Measurements from ENCODE around the gene MARCHF10. TPM values are rescaled to one million over a fixed set of nuclear protein-coding genes. Genes with fewer than 3 reads are reported as not detected.

The MARCHF10 gene
- total RNA-seq, 2 experiments from 2014 or later = not detected

DNA sequence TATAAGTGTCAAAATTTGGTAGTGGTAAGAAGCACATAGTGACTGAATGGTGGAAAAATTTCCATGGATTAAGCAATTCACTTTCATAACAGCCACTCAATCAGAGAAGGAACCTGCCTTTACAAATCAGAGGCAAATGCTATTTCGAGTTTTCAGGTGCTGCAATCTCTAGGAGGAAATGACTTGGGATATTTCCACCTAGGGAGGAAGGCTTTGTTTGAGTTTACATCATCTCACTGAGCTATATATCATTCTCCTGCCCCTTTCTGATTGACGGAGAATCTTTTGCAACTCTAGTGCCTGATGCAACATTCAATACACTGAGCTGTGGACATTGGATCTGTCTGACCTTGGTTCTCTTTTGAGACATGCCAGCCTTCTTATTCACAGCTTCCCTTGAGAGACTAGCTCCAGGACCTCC, 26.3 kb downstream of the MARCHF10 start:
- no peak for DNase-seq
- Mint-ChIP-seq H3K27ac (no peak overlapping the region), H3K4me3 (no peak overlapping the region), H3K36me3 (no peaks in the 10 kb centered on the region), H3K4me1 (no peaks in the 10 kb centered on the region), H3K9me3 (peaks cover 14% of the 10 kb centered on the region), H3K27me3 (peaks cover 11% of the 10 kb centered on the region)

DNA sequence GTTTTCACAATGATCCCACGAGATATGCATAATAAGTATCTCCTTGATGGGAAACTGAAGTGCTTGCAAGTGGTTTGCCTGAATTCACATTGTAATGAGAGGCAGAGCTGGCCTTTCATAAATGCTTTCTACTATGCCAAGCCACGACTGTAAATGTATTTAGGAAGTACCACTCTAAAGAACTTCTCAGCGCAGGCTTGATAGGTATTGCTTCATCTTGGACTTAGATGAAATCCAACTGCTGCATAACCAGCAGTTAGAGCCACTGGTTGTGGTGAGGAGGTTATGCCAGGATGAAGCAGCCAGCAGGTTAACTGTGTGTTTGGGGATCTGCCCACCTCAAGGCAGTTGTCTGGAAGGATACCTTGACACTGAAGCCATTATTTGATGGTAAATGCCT, 26.8 kb downstream of the MARCHF10 start:
- no peaks in the 10 kb centered on the region for H3K4me1 Mint-ChIP-seq
- H3K27me3 Mint-ChIP-seq = peaks cover 11% of the 10 kb centered on the region
- no peaks in the 10 kb centered on the region for H3K36me3 Mint-ChIP-seq
- DNase-seq = no peak
- no peak overlapping the region for H3K4me3 Mint-ChIP-seq
- peaks cover 14% of the 10 kb centered on the region for H3K9me3 Mint-ChIP-seq
- no peak overlapping the region for H3K27ac Mint-ChIP-seq

DNA sequence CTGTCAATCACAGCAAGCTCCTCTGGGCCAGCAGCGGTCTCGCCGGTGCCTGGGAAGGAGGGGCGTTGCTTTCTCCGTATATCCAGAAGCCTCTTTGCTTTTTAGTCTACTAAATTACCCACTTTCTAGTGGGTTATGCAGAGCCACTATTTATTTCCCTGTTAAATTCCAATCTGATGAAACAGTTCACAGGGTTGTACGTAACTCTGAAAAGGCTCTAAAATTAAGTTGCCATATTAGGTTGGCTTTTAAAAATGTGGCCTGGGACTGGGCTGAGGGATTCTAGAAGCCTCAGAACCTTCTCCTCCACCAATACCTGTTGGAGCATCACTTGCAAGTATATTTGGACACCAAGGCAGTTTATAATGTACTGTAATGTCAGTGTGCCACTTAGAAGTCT, 27.2 kb downstream of the MARCHF10 start:
- H3K4me1 Mint-ChIP-seq = no peaks in the 10 kb centered on the region
- DNase-seq = no peak
- H3K36me3 Mint-ChIP-seq = no peaks in the 10 kb centered on the region
- no peak overlapping the region for H3K4me3 Mint-ChIP-seq
- H3K27ac Mint-ChIP-seq = no peak overlapping the region
- peaks cover 14% of the 10 kb centered on the region for H3K9me3 Mint-ChIP-seq
- H3K27me3 Mint-ChIP-seq = peaks cover 11% of the 10 kb centered on the region

DNA sequence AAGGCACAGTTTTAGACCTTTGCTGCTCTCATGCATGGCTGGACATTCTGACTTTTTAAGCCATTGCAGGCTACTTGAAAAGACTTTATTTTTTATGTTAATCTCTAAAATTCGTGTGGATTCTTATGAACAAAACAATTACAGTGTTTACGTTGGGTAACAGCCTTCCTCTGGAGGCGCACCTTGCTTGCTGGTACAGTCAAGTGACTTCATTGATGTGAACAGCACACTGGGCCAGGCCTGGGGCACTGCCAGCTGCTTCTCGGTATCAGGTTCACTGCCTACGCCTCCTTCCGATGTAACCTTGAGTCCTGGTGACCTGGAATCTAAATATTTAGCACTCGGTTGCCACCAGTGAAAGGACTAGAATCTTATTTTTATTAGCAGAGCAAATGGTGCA, 27.8 kb downstream of the MARCHF10 start:
- Mint-ChIP-seq H3K36me3 (no peaks in the 10 kb centered on the region), H3K4me1 (no peaks in the 10 kb centered on the region), H3K27ac (no peak overlapping the region), H3K27me3 (peaks cover 11% of the 10 kb centered on the region), H3K9me3 (peaks cover 11% of the 10 kb centered on the region), H3K4me3 (no peak overlapping the region)
- no peak for DNase-seq

DNA sequence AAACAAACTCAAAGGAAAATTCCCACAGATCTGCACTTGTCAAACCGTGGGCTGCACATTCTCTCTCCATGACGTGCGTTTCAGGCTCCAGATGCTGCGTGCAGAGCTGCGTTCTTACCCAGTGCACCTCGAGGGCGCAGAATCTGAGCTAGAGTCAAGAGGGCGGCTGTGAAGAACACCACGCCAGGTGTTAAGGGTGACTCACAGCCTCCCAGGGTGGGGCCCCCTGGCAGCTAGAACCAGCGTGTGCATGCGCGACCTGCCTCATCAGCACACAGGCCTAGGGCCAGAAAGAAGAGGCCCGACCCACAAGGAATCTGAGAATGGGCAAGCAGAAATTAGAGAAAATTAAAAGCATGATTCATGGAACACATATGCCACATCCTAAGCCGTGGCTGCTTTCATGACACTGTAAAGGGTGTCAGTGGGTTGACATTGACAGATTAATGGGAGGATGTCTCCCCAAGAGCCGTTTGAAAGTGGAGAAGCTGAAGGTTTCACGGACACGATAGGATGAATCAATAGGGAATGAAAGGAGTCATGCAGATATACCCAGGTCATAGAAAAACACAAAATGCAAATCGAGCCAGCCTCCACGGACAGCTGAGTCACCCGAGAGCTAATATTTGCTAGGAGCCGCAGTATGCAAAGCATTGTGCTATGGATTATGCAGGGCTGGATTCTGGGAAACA, 29.0 kb downstream of the MARCHF10 start:
- no peaks in the 10 kb centered on the region for H3K36me3 Mint-ChIP-seq
- peaks cover 6% of the 10 kb centered on the region for H3K9me3 Mint-ChIP-seq
- no peak for DNase-seq
- peaks cover 2% of the 10 kb centered on the region for H3K27me3 Mint-ChIP-seq
- no peak overlapping the region for H3K27ac Mint-ChIP-seq
- H3K4me3 Mint-ChIP-seq = no peak overlapping the region
- no peaks in the 10 kb centered on the region for H3K4me1 Mint-ChIP-seq

DNA sequence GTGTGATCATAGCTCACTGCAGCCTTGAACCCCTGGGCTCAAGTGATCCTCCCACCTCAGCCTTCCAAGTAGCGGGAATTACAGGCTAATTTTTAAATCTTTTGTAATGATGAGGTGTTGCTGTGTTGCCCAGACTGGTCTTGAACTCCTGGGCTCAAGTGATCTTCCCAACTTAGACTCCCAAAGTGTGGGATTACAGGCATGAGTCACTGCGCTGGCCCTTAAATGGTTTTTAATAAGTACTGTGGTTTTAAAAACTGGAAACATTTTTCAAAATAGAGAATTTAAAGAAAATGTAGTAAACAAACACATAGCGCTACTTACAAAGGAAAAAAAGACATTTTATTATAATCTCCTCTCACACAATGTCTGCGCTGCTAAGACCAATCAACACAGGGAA, 32.2 kb downstream of the MARCHF10 start:
- Mint-ChIP-seq H3K27ac (no peak overlapping the region), H3K4me3 (no peak overlapping the region), H3K27me3 (peaks cover 3% of the 10 kb centered on the region), H3K36me3 (peaks cover 4% of the 10 kb centered on the region), H3K4me1 (no peaks in the 10 kb centered on the region), H3K9me3 (peaks cover 3% of the 10 kb centered on the region)
- no peak for DNase-seq

DNA sequence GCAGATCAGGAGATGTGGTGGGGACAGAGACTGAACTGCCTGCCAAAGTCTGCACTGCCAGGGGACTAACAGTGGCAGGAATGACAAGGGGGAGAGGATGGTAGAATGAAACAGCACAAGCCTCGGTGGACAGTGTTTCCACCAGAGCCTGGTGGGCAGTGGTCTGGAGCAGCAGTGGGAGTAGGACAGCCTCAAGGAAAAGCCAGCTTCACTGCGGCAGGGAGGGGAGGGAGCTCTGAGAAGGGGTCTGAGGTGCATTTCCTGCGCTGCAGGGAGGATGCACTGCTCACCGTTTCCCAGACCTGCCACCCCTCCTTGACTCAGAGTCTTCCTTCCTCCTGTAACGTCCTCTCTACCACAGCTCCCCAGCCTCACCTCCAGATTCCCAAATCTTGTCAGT, 33.8 kb downstream of the MARCHF10 start:
- H3K27ac Mint-ChIP-seq = no peak overlapping the region
- peaks cover 4% of the 10 kb centered on the region for H3K36me3 Mint-ChIP-seq
- peaks cover 3% of the 10 kb centered on the region for H3K27me3 Mint-ChIP-seq
- H3K9me3 Mint-ChIP-seq = peaks cover 3% of the 10 kb centered on the region
- no peak overlapping the region for H3K4me3 Mint-ChIP-seq
- H3K4me1 Mint-ChIP-seq = no peaks in the 10 kb centered on the region
- DNase-seq = no peak

DNA sequence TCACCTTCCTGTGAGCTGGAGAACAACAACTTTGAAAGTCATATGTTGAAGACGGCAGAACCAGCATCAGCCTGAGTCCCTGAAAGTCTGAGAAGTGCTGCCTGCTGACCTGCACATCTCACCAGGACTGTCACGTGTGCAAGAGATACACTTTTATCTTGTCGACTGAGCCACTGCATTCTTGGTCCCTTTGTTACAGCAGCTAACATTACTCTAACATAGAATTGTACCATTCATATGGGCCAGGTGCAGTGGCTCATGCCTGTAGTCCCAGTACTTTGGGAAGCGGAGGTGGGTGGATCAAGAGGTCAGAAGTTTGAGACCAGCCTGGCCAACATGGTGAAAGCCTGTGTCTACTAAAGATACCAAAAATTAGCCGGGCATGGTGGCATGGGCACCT, 40.1 kb downstream of the MARCHF10 start:
- H3K9me3 Mint-ChIP-seq = peaks cover 3% of the 10 kb centered on the region
- H3K4me3 Mint-ChIP-seq = no peak overlapping the region
- H3K36me3 Mint-ChIP-seq = peaks cover 4% of the 10 kb centered on the region
- H3K27ac Mint-ChIP-seq = no peak overlapping the region
- peaks cover 4% of the 10 kb centered on the region for H3K27me3 Mint-ChIP-seq
- H3K4me1 Mint-ChIP-seq = no peaks in the 10 kb centered on the region
- no peak for DNase-seq

DNA sequence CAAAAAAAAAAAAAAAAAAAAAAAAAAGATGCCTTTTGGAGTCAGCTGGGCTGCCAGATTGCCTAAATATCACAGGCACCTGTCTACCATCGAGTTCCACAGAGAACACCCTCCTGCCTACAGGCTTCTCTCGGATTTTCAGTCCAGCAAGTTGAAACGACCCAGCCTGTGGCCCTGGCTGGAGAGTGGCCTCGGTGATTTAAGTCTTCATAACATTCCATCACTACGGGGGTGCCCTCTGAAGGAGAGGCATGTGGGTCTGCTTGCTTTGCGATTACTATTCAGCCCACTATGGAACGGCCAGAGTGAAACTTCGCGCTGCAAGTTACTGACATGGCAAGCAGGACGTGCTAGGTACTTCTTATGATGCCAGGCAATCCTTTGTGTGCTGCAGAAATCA, 42.8 kb downstream of the MARCHF10 start:
- Mint-ChIP-seq H3K27ac (no peak overlapping the region), H3K27me3 (peaks cover 11% of the 10 kb centered on the region), H3K4me1 (no peaks in the 10 kb centered on the region), H3K4me3 (no peak overlapping the region), H3K36me3 (no peaks in the 10 kb centered on the region), H3K9me3 (no peaks in the 10 kb centered on the region)
- DNase-seq = no peak

DNA sequence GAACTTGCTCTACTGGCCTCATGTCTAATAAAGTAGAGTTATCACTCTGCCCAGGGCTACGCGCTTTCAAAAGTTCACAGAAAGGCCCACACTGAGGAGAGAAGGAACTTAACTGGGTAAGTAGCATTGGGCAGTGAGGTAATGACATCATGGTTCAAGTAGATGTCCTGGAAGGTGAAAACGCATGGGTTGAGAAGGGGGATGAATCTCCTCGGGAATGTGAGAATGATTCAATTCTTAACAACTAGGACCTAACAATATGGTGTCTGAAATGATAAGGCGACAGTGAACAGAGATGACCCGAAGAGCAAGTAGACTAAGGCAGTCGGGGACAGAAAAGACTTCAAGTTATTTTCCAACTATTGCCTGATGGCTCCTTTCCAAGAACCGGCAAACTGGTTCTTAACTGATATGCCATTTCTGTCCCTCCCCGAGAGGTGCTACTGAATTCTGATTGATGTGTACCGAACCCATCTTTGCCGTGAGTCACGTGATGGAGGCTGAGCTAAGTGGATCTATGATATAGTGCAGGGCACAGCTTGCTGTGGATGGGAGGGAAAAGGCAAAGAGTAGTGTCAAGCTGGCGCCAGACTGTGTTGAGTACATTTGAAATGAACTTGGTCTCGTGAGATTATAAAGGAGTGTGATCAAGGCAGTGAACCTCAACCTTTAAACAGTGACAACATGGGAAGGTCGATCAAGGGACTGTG, 44.1 kb downstream of the MARCHF10 start:
- Mint-ChIP-seq H3K4me1 (no peaks in the 10 kb centered on the region), H3K4me3 (no peak overlapping the region), H3K27me3 (peaks cover 20% of the 10 kb centered on the region), H3K27ac (no peak overlapping the region), H3K9me3 (no peaks in the 10 kb centered on the region), H3K36me3 (no peaks in the 10 kb centered on the region)
- no peak for DNase-seq

DNA sequence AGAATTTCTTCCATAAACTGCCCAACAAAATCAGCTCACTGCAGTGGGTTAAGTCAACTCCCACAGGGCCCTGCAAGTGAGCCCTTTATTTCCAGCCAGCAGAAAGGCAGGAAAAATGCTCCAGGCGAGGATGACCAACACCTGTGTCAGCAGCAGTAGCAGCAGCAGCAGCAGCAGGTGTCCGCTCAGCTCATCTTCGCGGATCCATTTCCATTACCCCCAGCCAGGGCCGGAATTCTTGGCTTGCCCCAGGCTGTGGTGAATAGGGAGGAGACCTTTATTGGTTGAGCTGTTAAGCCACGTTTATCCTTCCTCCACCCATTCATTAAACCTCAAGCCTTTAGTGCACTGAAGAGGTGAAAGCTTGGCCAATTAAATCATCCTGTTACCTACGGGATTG, 46.2 kb downstream of the MARCHF10 start:
- no peaks in the 10 kb centered on the region for H3K9me3 Mint-ChIP-seq
- H3K36me3 Mint-ChIP-seq = no peaks in the 10 kb centered on the region
- no peak for DNase-seq
- no peak overlapping the region for H3K27ac Mint-ChIP-seq
- H3K4me3 Mint-ChIP-seq = no peak overlapping the region
- H3K4me1 Mint-ChIP-seq = no peaks in the 10 kb centered on the region
- peaks cover 20% of the 10 kb centered on the region for H3K27me3 Mint-ChIP-seq

DNA sequence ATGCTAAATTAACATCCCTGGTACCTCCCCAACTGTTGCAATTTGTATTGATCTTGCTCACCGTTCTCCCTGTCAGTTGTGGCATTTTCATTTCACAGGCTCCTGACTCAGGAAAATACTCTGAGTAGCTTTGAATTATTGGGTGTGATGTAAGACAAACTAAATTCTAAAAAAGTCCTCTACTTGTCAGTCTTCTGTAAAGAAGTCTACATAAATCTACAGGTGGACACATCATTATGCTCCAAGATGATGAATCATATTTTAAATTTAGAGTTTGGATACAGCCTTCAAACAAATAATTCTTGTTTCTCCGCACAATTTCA, 47.2 kb downstream of the MARCHF10 start:
- Mint-ChIP-seq H3K27me3 (peaks cover 20% of the 10 kb centered on the region), H3K27ac (no peak overlapping the region), H3K4me1 (no peaks in the 10 kb centered on the region), H3K9me3 (no peaks in the 10 kb centered on the region), H3K4me3 (no peak overlapping the region), H3K36me3 (no peaks in the 10 kb centered on the region)
- DNase-seq = no peak

DNA sequence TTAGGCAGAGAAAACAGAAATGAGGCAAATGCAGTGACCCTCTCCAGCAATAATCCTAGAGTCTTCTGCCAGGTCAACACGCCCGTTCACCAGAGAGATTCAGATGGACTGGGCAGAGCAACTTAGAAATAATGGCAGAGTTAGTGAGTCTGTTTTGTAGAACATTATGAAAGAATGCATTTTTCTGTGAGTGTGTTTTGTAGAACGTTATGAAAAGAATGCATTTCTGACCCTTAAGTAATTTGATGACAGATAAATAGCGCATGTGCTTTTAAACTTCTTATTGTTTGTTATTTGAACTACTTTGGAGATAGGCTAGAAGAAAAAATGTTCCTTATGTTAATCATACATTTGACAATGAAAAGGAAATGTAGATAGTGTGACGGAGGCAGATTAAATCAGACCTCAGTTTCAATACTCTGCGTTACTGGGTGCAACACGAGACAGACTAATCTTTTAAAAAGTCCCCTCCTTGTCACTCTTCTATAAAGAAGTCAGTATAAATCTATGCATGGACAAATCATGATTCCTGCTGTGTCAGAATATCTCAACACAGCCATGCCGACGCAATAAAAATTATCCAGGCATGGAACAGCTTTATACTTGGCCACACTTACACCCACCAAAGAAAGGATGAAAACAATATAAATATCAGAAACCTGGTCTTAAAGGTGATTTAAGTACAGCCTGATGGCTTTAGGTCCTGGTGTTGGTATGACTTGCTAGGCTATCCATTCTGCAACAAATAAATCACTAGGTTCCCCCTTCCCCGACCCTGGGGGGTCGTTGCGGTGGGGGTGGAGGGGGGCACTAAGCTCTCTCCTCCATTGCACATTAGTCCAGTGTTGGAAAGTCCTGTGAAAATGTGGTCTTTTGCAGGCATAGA, 47.8 kb downstream of the MARCHF10 start:
- H3K36me3 Mint-ChIP-seq = no peaks in the 10 kb centered on the region
- no peak for DNase-seq
- peaks cover 20% of the 10 kb centered on the region for H3K27me3 Mint-ChIP-seq
- no peak overlapping the region for H3K27ac Mint-ChIP-seq
- no peak overlapping the region for H3K4me3 Mint-ChIP-seq
- no peaks in the 10 kb centered on the region for H3K9me3 Mint-ChIP-seq
- no peaks in the 10 kb centered on the region for H3K4me1 Mint-ChIP-seq

DNA sequence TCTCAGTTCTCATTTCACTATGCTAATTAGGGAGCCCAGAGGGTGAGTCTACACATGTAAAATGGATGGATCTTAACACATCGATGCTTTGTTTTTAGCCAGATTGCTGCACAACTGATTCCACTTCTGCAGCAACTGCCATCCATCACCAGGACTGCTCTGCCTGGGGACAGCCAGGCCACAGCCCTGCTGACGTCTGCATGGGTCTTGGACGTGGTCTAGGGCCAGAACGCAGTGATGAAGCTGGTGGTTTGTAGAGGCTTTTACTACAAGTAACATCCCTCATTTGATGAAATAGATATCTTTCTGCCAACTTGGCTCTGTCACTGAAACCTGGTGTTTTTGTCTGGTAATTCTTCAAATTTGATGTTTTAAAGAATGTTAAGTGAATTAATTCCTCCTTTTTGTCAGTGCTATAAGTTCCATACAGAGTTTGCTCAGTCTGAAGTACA, 50.6 kb downstream of the MARCHF10 start:
- Mint-ChIP-seq H3K4me3 (no peak overlapping the region), H3K9me3 (no peaks in the 10 kb centered on the region), H3K27ac (no peak overlapping the region), H3K36me3 (no peaks in the 10 kb centered on the region), H3K4me1 (no peaks in the 10 kb centered on the region), H3K27me3 (peaks cover 14% of the 10 kb centered on the region)
- no peak for DNase-seq

DNA sequence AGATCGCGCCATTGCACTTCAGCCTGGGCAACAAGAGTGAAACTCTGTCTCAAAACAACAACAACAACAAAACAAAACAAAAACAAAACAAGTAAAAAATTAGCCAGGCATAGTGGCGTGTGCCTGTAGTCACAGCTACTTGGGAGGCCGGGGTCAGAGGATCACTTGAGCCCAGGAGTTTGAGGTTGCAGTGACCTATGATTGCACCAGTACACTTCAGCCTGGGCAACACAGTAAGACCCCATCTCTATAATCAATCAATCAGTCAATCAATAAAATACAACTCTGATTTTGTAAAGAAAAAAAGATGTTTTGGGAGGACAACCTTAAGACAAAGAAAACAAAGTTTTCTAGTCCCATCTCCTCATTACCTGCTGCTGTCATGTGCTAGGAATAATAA, 51.9 kb downstream of the MARCHF10 start:
- Mint-ChIP-seq H3K27ac (no peak overlapping the region), H3K4me3 (no peak overlapping the region), H3K4me1 (no peaks in the 10 kb centered on the region), H3K27me3 (peaks cover 10% of the 10 kb centered on the region), H3K36me3 (no peaks in the 10 kb centered on the region), H3K9me3 (no peaks in the 10 kb centered on the region)
- DNase-seq = no peak
